GM18502 (cell line): ENCODE measurements around the gene RCOR1.
A peak's percentile ranks its signal among the peaks of the same experiment; 100 is the strongest.
"Not testable (repeated sequence)": the region's sequence is repeated elsewhere in the genome, so short reads cannot be mapped to it uniquely, and the experiment has no call there.

Source experiments
- ATAC-seq: cut with Tn5 transposase; IDR thresholded peaks from one replicate; pipeline ENCODE4 v1.9.1; 2021; ENCODE audit warnings: mild to moderate bottlenecking; ENCODE audit not compliant: unreplicated experiment, poor library complexity

Gene RCOR1

DNA sequence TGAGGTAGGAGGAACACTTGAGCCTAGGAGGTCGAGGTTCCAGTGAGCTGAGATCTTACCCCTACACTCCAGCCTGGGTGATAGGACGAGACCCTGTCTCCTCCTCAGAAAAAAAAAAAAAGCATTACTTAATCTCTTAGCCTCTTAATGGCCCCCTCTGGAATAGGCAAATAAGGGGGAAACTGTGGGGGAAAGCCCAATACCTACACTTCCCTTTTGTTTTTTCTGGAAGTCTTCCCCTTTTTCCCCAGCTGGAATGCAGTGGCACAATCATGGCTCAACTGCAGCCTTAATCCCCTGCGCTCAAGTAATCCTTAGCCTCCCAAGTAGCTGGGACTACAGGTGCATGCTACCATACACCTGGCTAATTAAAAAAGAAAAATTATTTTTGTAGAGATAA lies 32.2 kb downstream of the RCOR1 start:
- no peak for ATAC-seq

DNA sequence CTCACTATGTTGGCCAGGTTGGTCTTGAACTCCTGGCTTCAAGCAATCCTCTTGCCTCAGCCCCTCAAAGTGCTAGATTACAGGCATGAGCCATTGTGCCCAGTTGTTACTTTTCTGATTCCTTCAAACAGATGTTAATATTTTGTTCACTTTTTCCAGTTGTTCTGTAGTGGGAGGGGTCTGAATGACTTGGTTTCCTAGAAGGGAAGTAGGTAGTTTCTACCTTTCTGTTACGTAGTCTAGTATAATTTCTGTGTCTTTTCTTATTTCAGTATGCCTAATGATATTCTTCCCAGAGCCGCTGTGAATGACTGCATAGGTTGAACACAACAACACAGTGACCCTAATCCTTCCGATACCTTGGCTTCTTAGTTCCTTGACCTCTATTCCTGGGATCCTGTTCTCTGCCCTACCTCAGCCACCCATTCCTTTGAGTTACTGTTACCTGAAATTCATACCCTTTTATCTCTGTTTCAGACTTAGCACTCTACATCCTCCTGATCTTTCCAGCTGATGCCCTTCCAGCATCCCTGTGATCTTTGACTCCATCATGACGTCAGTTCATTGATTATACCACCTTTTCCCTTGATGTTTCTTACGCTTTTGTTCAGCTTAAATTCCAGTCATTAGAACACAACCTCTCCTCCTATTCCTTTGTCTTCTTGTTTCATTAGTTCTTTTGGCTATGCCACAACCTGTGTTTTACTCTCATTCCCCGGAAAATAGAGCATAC lies 33.3 kb downstream of the RCOR1 start:
- no peak for ATAC-seq

DNA sequence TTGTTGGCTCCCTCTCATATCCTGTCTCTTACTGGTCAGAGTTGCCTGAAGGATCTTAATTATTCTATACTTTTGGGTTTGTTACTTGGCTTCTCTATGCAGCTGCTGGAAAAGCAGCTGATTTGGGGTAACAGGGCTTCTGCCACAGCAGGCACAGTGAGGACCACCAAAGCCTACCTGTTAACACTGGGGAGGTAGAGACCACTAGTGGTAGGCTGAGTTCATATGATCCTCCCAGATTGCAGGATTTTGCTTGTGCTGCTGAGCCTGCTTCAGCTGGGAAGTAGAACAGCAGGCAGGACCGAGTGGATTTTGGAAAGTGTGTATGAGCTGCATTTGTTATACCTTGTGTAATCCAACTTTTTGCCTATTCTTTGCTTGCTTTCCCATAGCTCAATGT lies 34.1 kb downstream of the RCOR1 start:
- ATAC-seq: no peak

GRCh38 chr14:102629011-102629444 lies 36.6 kb downstream of the RCOR1 start:
- no peak for ATAC-seq

GRCh38 chr14:102629808-102630350 lies 37.4 kb downstream of the RCOR1 start:
- ATAC-seq: no peak

- no peak for ATAC-seq
Measured at GRCh38 chr14:102630405-102630804, 38.0 kb downstream of the RCOR1 start.

GRCh38 chr14:102630881-102631280 lies 38.4 kb downstream of the RCOR1 start:
- no peak for ATAC-seq

DNA sequence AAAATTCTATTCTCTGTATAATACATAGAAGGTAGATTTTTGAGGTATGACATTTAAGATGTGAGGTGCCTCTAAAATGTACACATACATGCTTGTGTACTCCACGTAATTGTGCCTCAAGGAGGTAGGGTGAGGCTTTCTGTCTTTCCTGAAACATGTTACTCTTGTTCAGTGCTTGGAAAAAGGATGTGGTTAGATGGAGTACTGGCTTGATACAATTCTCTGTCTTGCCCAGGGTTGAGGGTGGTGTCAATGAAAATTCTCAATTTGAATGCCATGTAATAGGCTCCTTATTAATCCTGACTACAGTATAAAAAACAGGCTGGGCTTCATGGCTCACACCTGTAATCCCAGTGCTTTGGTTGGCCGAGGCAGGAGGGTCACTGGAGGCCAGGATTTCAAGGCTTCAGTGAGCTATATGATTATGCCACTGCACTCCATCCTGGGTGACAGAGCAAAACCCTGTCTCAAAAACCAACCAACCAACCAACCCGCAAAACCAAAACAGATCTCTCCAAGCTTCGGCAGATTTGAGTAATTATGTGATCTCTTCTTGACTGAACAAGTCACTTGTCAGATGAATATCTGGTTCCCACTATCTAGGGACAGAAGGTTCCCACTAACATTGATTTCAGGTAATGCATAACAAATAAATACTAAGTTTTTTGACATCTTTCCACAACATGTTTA lies 41.6 kb downstream of the RCOR1 start:
- ATAC-seq: peak; percentile 45

DNA sequence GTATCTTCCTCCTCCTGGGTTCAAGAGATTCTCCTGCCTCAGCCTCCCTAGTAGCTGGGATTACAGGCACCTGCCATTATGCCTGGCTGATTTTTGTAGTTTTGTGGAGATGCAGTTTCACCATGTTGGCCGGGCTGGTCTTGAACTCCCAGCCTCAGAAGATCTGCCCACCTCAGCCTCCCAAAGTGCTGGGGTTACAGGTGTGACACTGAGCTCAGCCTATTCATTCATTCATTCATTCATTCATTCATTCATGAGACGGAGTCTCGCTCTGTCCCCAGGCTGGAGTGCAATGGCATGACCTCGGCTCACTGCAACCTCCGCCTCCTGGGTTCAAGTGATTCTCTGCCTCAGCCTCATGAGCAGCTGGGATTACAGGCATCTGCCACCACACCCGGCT lies 47.2 kb downstream of the RCOR1 start:
- ATAC-seq: not testable (repeated sequence)

GRCh38 chr14:102644523-102644922 lies 52.1 kb downstream of the RCOR1 start:
- no peak for ATAC-seq

DNA sequence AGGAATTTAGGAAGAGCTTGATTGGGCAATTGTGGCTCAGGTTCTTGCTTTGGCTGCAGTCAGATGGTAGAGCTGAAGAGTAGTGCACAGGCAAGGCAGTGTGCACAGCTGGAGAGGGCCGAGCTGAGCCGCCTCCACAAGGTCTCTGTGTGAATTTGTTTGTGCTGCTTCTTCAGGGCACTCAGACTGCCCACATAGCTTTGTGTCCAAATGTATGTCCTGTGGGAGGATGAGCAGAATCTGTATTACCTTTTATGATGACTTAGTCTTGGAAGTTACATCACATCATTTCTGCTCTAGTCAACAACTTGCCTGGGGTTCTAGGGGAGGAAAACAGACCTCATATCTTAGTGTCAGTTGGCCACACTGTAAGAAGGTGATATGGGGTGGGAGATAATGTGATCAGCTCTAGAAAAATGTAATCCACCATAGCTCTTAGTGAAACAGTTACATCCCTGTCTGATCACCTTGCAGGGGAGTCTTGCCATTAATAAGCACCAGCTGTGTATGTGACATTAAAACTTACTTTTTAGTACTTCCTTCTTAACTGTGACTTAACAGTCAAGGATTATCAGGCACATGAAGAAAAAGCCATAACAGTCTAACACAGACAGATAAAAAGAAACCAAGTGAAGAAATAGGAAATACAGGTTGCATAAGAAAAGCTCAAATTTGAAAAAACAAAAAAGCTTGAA lies 53.4 kb downstream of the RCOR1 start:
- ATAC-seq: no peak

DNA sequence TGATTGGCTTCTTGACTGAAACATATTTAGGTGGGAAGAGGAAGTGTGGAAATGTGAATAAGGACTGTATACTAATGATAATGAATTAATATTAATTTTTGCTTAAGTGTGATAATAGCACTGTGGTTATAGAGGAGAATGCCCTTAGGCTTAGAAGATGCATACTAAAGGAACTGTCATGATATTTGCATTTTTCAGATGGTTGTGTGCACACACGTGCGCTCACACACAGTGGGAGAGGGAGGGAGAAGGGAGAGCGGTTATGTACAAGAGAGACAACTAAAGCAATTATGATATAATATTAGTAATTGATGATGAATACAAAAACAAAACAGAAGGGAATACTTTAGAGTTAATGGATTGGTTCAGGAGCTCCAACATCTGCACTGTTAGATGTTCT lies 54.2 kb downstream of the RCOR1 start:
- ATAC-seq: no peak

- ATAC-seq: no peak
Measured at GRCh38 chr14:102652194-102652593, 59.7 kb downstream of the RCOR1 start.

GRCh38 chr14:102654298-102654697 lies 61.8 kb downstream of the RCOR1 start:
- no peak for ATAC-seq

DNA sequence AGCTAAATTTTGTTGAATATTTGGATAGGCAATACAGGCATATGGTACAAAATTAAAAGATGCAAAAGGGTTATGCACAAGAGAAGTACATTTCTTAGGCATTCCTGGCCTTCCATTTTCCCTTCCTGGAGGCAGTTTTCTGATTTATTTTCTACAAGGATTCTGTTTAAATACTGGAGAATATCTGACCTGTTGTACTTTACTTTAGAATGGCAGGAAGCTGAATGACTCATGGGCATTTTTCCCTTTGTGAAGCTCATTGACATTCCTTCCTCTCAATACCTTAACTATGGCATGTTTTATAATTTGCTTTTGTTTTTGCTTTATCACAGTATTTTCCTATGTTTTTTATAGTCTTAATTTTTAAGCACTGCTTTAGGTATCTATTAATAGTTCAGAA lies 62.7 kb downstream of the RCOR1 start:
- no peak for ATAC-seq

- no peak for ATAC-seq
Measured at GRCh38 chr14:102659797-102660196, 67.3 kb downstream of the RCOR1 start.

GRCh38 chr14:102661614-102662013 lies 69.2 kb downstream of the RCOR1 start:
- ATAC-seq: no peak

- ATAC-seq: no peak
Measured at GRCh38 chr14:102662636-102663430, 70.4 kb downstream of the RCOR1 start.

GRCh38 chr14:102663440-102663839 lies 71.0 kb downstream of the RCOR1 start:
- ATAC-seq: no peak

- ATAC-seq: no peak
Measured at GRCh38 chr14:102665621-102666020, 73.2 kb downstream of the RCOR1 start.
